Peyer's patch (tissue), 4 donors: ENCODE measurements around the gene LGALSL. TPM values are rescaled to one million over a fixed set of nuclear protein-coding genes. Genes with fewer than 3 reads are reported as not detected.

Source experiments
- DNase-seq, 3 donors: peaks; one replicate each; pipeline ENCODE4 v3.0.0-alpha.2; 2017 to 2019
- H3K27ac ChIP-seq, 4 donors: fragments of 200-600 bp; sonication (generic); one replicate each; pipeline ENCODE4 v1.5.1; 2016 to 2019
- H3K27me3 ChIP-seq, 2 donors: fragments of 200-600 bp; sonication (generic); one replicate each; pipeline ENCODE4 v1.5.1; 2019
- H3K36me3 ChIP-seq, 3 donors: fragments of 200-600 bp; sonication (generic); one replicate each; pipeline ENCODE4 v1.5.1; 2016 to 2019
- H3K4me1 ChIP-seq, 4 donors: fragments of 200-600 bp; sonication (generic); one replicate each; pipeline ENCODE4 v1.5.1; 2016 to 2019
- H3K4me3 ChIP-seq, 4 donors: fragments of 200-600 bp; sonication (generic); 1 replicate in 3 of 4; 2 replicates in 1 of 4; pipeline ENCODE4 v1.5.1; 2016 to 2019; ENCODE audit warnings: mild to moderate bottlenecking in 1 of 4
- H3K9me3 ChIP-seq, 4 donors: fragments of 200-600 bp; sonication (generic); one replicate each; pipeline ENCODE4 v1.5.1; 2016 to 2019; ENCODE audit warnings: mild to moderate bottlenecking in 1 of 4
- POLR2A ChIP-seq, 2 donors: fragments of 450-650 bp; IDR thresholded peaks; one replicate each; pipeline ENCODE4 v1.5.1; 2017; ENCODE audit warnings: antibody characterized with exemption in 2 of 2, mild to moderate bottlenecking in 2 of 2, moderate library complexity in 2 of 2
- total RNA-seq, 4 donors: library from RNA; depleted of rRNA; stranded (reverse); fragments of >200 nt; gene quantifications; one replicate each; pipeline ENCODE4 v1.1.0, GENCODE V29; 2016
- TF ChIP-seq, protein P1 (sequence below), 6 experiments: fragments of 450-650 bp in 4 of 6; fragments of 200-600 bp in 2 of 6; sonication (generic) in 1 of 6; IDR thresholded peaks; one replicate each; pipeline ENCODE4 v1.5.1; 2017 to 2019; ENCODE audit warnings: antibody characterized with exemption in 6 of 6, mild to moderate bottlenecking in 3 of 6, moderate library complexity in 1 of 6

LGALSL gene
- total RNA-seq, 4 donors from 2014 or later = 17.8 to 56.1 (median 31.5) TPM

DNA sequence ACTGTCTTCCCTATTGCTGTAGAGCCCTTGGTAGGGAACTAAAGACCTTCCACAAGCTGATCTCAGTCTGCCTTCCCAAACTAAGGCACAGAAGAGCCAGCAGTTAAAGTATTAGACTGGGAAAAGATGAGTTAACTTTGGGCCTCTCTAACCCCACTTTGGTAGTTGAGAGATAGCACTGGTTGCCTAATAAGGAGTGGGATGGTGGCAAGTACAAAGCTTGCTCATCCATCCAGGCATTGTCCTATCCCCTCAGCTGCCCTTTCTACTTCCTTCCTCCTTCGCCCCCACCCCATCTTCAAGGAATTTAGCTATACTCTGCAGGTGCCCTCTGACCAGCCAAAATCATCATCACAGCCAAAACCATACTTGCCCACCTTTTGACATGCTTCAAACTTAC, 48.0 kb downstream of the LGALSL start:
- DNase-seq = no peak
- TF ChIP-seq, protein P1, sequence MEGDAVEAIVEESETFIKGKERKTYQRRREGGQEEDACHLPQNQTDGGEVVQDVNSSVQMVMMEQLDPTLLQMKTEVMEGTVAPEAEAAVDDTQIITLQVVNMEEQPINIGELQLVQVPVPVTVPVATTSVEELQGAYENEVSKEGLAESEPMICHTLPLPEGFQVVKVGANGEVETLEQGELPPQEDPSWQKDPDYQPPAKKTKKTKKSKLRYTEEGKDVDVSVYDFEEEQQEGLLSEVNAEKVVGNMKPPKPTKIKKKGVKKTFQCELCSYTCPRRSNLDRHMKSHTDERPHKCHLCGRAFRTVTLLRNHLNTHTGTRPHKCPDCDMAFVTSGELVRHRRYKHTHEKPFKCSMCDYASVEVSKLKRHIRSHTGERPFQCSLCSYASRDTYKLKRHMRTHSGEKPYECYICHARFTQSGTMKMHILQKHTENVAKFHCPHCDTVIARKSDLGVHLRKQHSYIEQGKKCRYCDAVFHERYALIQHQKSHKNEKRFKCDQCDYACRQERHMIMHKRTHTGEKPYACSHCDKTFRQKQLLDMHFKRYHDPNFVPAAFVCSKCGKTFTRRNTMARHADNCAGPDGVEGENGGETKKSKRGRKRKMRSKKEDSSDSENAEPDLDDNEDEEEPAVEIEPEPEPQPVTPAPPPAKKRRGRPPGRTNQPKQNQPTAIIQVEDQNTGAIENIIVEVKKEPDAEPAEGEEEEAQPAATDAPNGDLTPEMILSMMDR (IDR thresholded peaks at IDR 0.05) = no peak
- TF ChIP-seq POLR2A (IDR thresholded peaks at IDR 0.05) = no peak
- Histone ChIP-seq H3K4me3 (no peak overlapping the region), H3K27ac (no peak overlapping the region), H3K9me3 (no peaks in the 10 kb centered on the region), H3K36me3 (no peaks in the 10 kb centered on the region), H3K27me3 (no peaks in the 10 kb centered on the region), H3K4me1 (no peaks in the 10 kb centered on the region)

DNA sequence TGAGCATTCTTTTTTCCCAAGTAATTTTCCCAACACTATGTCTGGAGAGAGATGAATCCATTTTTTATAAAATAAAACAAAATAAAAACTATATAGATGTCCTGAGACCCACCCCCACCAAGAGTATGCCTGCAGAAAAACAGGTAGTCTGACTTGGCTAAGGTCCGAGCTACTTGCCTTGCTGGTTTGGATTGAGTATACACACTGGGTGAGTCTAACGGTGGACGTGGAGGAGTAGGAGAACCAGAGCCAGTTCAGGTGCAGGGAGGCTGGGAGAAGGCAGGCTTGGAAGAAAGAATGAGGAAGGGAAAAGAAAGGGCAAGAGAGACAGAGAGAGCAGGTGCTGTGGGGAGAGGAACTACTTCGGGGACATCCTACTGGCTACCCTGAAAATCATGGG, 48.9 kb downstream of the LGALSL start:
- Histone ChIP-seq H3K36me3 (no peaks in the 10 kb centered on the region), H3K27me3 (no peaks in the 10 kb centered on the region), H3K9me3 (no peaks in the 10 kb centered on the region), H3K27ac (no peak overlapping the region), H3K4me3 (no peak overlapping the region), H3K4me1 (no peaks in the 10 kb centered on the region)
- TF ChIP-seq POLR2A (IDR thresholded peaks at IDR 0.05) = no peak
- TF ChIP-seq, protein P1 (IDR thresholded peaks at IDR 0.05) = no peak
- no peak for DNase-seq

DNA sequence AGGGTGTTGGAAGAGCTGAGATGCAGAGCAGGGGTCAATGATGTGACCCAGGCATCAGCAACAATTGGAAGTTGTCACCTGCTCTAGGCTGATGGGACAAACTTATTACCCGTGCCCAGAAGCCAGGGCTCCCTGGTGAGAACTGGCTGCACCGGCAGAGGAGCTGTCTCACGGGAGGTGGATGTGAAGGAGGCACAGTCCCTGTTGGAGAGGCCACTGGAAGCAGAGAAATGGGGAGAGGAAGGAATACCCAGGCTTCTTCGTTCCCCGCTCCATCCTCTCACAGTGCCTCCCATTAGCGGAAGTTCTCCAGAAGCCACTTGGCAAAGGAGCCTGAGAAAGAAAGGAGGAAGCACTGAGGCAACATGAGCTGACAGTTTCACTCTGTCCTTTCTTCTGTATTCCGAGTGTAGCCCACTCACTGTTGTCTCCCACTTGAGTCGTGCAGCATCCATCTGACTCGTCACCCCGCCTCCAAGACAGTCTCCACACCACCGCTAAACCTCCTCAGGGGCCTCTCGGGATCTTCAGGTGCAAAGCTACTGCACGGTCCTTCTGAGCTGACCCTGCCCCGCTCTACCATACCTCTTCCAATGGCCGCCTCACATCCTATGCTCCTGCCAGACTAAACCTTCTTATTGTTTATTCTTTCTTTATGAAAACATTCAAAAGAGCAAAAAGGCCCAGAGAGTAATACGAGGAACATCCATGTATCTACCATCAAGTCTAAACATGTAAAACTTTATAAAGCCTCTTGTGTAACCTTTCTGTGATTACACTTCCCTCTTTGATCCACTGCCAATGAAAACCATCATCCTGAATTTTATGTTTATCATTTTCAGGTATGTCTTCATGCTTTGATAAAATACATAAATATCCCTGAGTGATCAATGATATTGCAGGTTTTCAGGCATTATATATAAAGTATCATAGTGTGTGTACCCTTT, 51.1 kb downstream of the LGALSL start:
- Histone ChIP-seq H3K9me3 (no peaks in the 10 kb centered on the region), H3K4me1 (no peaks in the 10 kb centered on the region), H3K27me3 (no peaks in the 10 kb centered on the region), H3K4me3 (no peak overlapping the region), H3K27ac (no peak overlapping the region), H3K36me3 (no peaks in the 10 kb centered on the region)
- DNase-seq = no peak
- TF ChIP-seq POLR2A (IDR thresholded peaks at IDR 0.05) = no peak
- TF ChIP-seq, protein P1 (IDR thresholded peaks at IDR 0.05) = no peak

DNA sequence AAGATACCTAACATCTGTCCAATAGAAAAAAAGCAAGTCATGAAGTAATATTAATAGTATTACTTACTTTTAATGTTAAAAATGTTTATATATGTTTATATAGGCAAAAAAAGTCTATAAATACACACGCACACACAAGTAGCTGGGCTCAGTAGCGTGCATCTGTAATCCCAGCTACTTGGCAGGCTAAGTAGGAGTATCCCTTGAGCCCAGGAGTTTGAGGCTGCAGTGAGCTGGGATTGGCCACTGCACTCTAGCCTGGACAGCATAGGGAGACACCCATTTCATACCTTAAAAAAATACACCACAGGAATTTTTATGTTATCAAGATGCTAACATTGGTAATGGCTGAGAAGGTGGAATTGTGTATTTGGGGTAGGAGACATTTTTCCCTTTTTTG, 52.7 kb downstream of the LGALSL start:
- H3K9me3 ChIP-seq = no peaks in the 10 kb centered on the region
- no peak overlapping the region for H3K27ac ChIP-seq
- no peaks in the 10 kb centered on the region for H3K36me3 ChIP-seq
- TF ChIP-seq, protein P1 (IDR thresholded peaks at IDR 0.05) = no peak
- no peaks in the 10 kb centered on the region for H3K4me1 ChIP-seq
- DNase-seq = no peak
- H3K4me3 ChIP-seq = no peak overlapping the region
- H3K27me3 ChIP-seq = no peaks in the 10 kb centered on the region

Other genes starting within 250 kb of the LGALSL start
- gene AFTPH, start 70.2 kb downstream of the LGALSL start, total RNA-seq = 10 to 100 TPM; 41.7 to 79.0 (median 69.3) TPM
- gene SERTAD2, start 199.8 kb downstream of the LGALSL start, total RNA-seq = 10 to 100 TPM in 1 of 4 donors, 1 to 10 TPM in 3; 8.7 to 10.3 (median 9.8) TPM